H1 (cell line): ENCODE measurements around the gene CHMP4A. TPM values are rescaled to one million over a fixed set of nuclear protein-coding genes. Genes with fewer than 3 reads are reported as not detected.

Experiments used
- CTCF ChIA-PET: fragments of 300-600 bp; sonication (Branson Sonifier 250); formaldehyde crosslinking; loops from one replicate; lab custom pipeline; 2021; ENCODE audit not compliant: partially characterized antibody; lab: Charles Lee
- POLR2A ChIA-PET: fragments of 300-600 bp; sonication (Branson Sonifier 250); formaldehyde crosslinking; loops from one replicate; lab custom pipeline; 2021; ENCODE audit warnings: inconsistent platforms; ENCODE audit not compliant: partially characterized antibody; lab: Charles Lee
- DNase-seq, 2 experiments: peaks; one replicate each; pipeline versions ENCODE4 v3.0.0 to v3.0.0-alpha.2; 2010 to 2022; ENCODE audit warnings: low spot score in 2 of 2, low read depth in 1 of 2, mixed read lengths in 1 of 2
- FAIRE-seq: peaks from 2 replicates; lab custom pipeline; 2011; peaks lifted over from hg19 to GRCh38; lab: Jason Lieb, UNC
- H2AFZ ChIP-seq: 2 replicates; pipeline ENCODE4 v1.8.1; 2012; ENCODE audit warnings: low read length, inconsistent platforms
- H2AK5ac ChIP-seq: 2 replicates; pipeline ENCODE4 v1.6.1; 2013; ENCODE audit warnings: low read depth, low read length
- H2BK120ac ChIP-seq: replicated peaks from 2 replicates; pipeline ENCODE3; 2013; ENCODE audit warnings: low read depth, low read length, inconsistent platforms
- H2BK12ac ChIP-seq: 2 replicates; pipeline ENCODE4 v1.6.1; 2013; ENCODE audit warnings: low read depth, low read length
- H2BK15ac ChIP-seq: 2 replicates; pipeline ENCODE4 v1.6.1; 2013; ENCODE audit warnings: low read length
- H2BK20ac ChIP-seq: 2 replicates; pipeline ENCODE4 v1.6.1; 2013; ENCODE audit warnings: low read length
- H2BK5ac ChIP-seq: 2 replicates; pipeline ENCODE4 v1.6.1; 2013; ENCODE audit warnings: low read depth, low read length
- H3K14ac ChIP-seq: 2 replicates; pipeline ENCODE4 v1.6.1; 2013; ENCODE audit warnings: inconsistent platforms; ENCODE audit not compliant: insufficient read length
- H3K18ac ChIP-seq: 2 replicates; pipeline ENCODE4 v1.6.1; 2013; ENCODE audit warnings: low read length; ENCODE audit errors: extremely low read depth
- H3K23ac ChIP-seq: 2 replicates; pipeline ENCODE4 v1.6.1; 2013; ENCODE audit warnings: inconsistent platforms; ENCODE audit not compliant: insufficient read length
- H3K23me2 ChIP-seq: 2 replicates; pipeline ENCODE4 v1.6.1; 2013; ENCODE audit warnings: low read depth, low read length
- H3K27ac ChIP-seq: 2 replicates; pipeline ENCODE4 v1.6.1; 2011; ENCODE audit warnings: low read depth, low read length, inconsistent platforms
- H3K27me3 ChIP-seq, 4 experiments: replicated peaks in 1 of 4; 1 replicate in 1 of 4; 2 replicates in 3 of 4; pipeline versions ENCODE4 v1.6.1 to v1.8.1; 2011 to 2013; ENCODE audit warnings: low read length in 3 of 4, mild to moderate bottlenecking in 3 of 4, inconsistent platforms in 2 of 4, mixed read lengths in 2 of 4, moderate library complexity in 1 of 4; ENCODE audit not compliant: control insufficient read depth in 3 of 4, insufficient read depth in 3 of 4; ENCODE audit errors: extremely low read depth in 1 of 4
- H3K36me3 ChIP-seq, 4 experiments: 2 replicates each; pipeline versions ENCODE4 v1.6.1 to v1.8.1; 2011 to 2013; ENCODE audit warnings: mild to moderate bottlenecking in 4 of 4, low read length in 3 of 4, moderate library complexity in 2 of 4, control low read depth in 1 of 4, inconsistent platforms in 1 of 4; ENCODE audit not compliant: insufficient read depth in 4 of 4, control insufficient read depth in 2 of 4
- H3K4ac ChIP-seq: replicated peaks from 2 replicates; pipeline ENCODE3; 2013; ENCODE audit warnings: low read length, low read depth, mixed read lengths, inconsistent platforms; ENCODE audit not compliant: insufficient read length
- H3K4me1 ChIP-seq, 4 experiments: replicated peaks in 1 of 4; 1 replicate in 1 of 4; 2 replicates in 3 of 4; pipeline versions ENCODE4 v1.6.1 to v1.8.1; 2011 to 2013; ENCODE audit warnings: low read length in 3 of 4, inconsistent platforms in 2 of 4, mixed read lengths in 1 of 4; ENCODE audit not compliant: insufficient read depth in 4 of 4, control insufficient read depth in 3 of 4
- H3K4me2 ChIP-seq, 2 experiments: 2 replicates each; pipeline versions ENCODE4 v1.6.1 to v1.8.1; 2011 to 2013; ENCODE audit warnings: low read depth in 2 of 2, low read length in 2 of 2, control low read depth in 1 of 2, inconsistent platforms in 1 of 2, mild to moderate bottlenecking in 1 of 2; ENCODE audit not compliant: insufficient read depth in 1 of 2
- H3K4me3 ChIP-seq, 4 experiments: fragments of 200-600, 300-600 bp in 1 of 4; sonication (generic), shearing (Covaris generic), sonication (Bioruptor Twin) in 1 of 4; 2 replicates each; pipeline versions ENCODE4 v1.5.1 to v1.8.1; 2011 to 2016; ENCODE audit warnings: low read length in 4 of 4, low read depth in 3 of 4, control low read depth in 2 of 4, inconsistent platforms in 2 of 4, mild to moderate bottlenecking in 2 of 4, mixed read lengths in 1 of 4, moderate library complexity in 1 of 4; ENCODE audit not compliant: insufficient read depth in 2 of 4; ENCODE audit errors: extremely low read depth in 1 of 4
- H3K56ac ChIP-seq: replicated peaks from 2 replicates; pipeline ENCODE3; 2013; ENCODE audit warnings: low read depth, mild to moderate bottlenecking, mixed read lengths, low read length, inconsistent platforms; ENCODE audit not compliant: insufficient read length
- H3K79me1 ChIP-seq: 2 replicates; pipeline ENCODE4 v1.6.1; 2013; ENCODE audit warnings: low read depth, low read length, control low read depth
- H3K79me2 ChIP-seq, 2 experiments: 2 replicates each; pipeline versions ENCODE4 v1.6.1 to v1.8.1; 2012 to 2013; ENCODE audit warnings: low read length in 2 of 2, mild to moderate bottlenecking in 2 of 2, inconsistent platforms in 1 of 2; ENCODE audit not compliant: insufficient read depth in 2 of 2, control insufficient read depth in 1 of 2
- H3K9ac ChIP-seq, 4 experiments: replicated peaks in 1 of 4; 1 replicate in 1 of 4; 2 replicates in 3 of 4; pipeline versions ENCODE4 v1.6.1 to v1.8.1; 2011 to 2013; ENCODE audit warnings: low read depth in 3 of 4, low read length in 3 of 4, control low read depth in 2 of 4, mild to moderate bottlenecking in 2 of 4, moderate library complexity in 2 of 4, inconsistent platforms in 1 of 4; ENCODE audit errors: extremely low read depth in 1 of 4
- H3K9me3 ChIP-seq, 2 experiments: 2 replicates each; pipeline versions ENCODE4 v1.6.1 to v1.8.1; 2012 to 2013; ENCODE audit warnings: mild to moderate bottlenecking in 2 of 2, moderate library complexity in 2 of 2, control low read depth in 1 of 2, inconsistent platforms in 1 of 2, low read depth in 1 of 2, low read length in 1 of 2, mixed read lengths in 1 of 2; ENCODE audit not compliant: insufficient read depth in 2 of 2
- H4K20me1 ChIP-seq, 2 experiments: replicated peaks in 1 of 2; 2 replicates each; pipeline versions ENCODE3 to v1.8.1; 2011 to 2013; ENCODE audit warnings: inconsistent platforms in 2 of 2, low read length in 2 of 2, mild to moderate bottlenecking in 1 of 2; ENCODE audit not compliant: insufficient read depth in 2 of 2, control insufficient read depth in 1 of 2
- H4K5ac ChIP-seq: 2 replicates; pipeline ENCODE4 v1.6.1; 2013; ENCODE audit warnings: low read length, low read depth, mixed read lengths, inconsistent platforms; ENCODE audit not compliant: insufficient read length
- H4K8ac ChIP-seq: 2 replicates; pipeline ENCODE4 v1.8.0; 2013; ENCODE audit warnings: mild to moderate bottlenecking, moderate library complexity, low read length, inconsistent platforms; ENCODE audit not compliant: insufficient read depth; ENCODE audit errors: extremely low read depth
- H4K91ac ChIP-seq: replicated peaks from 2 replicates; pipeline ENCODE3; 2013; ENCODE audit warnings: low read length, mixed read lengths, inconsistent platforms; ENCODE audit not compliant: insufficient read length
- ATF2 ChIP-seq: IDR thresholded peaks from 2 replicates; pipeline ENCODE4 v1.6.1; 2012; ENCODE audit warnings: low read length, inconsistent platforms
- CTCF ChIP-seq, 3 experiments: IDR thresholded peaks; 1 replicate in 2 of 3; 2 replicates in 1 of 3; pipeline versions ENCODE4 v1.5.1 to v1.6.1; 2011; ENCODE audit warnings: low read length in 3 of 3, mild to moderate bottlenecking in 3 of 3, inconsistent platforms in 2 of 3, low read depth in 1 of 3, moderate library complexity in 1 of 3; ENCODE audit not compliant: insufficient read depth in 1 of 3; ENCODE audit errors: control extremely low read depth in 1 of 3
- KDM5A ChIP-seq: fragments of 200-600 bp; IDR thresholded peaks from 2 replicates; pipeline ENCODE4 v1.7.1; 2012; ENCODE audit warnings: mild to moderate bottlenecking, low read length, inconsistent platforms, mixed read lengths
- TAF7 ChIP-seq: optimal IDR thresholded peaks from 2 replicates; pipeline ENCODE3; 2011; ENCODE audit warnings: low read depth, mild to moderate bottlenecking, inconsistent platforms, low read length, moderate library complexity, borderline replicate concordance
- WGBS, 2 experiments: shearing (Covaris generic) in 1 of 2; methylation state at CpG; one replicate each; pipeline versions ENCODE4 v1.1.6 to v1.1.7; 2013 to 2015; ENCODE audit warnings: low lambda C conversion rate in 2 of 2, mixed read lengths in 2 of 2, inconsistent platforms in 1 of 2, low coverage in 1 of 2, missing lambda C conversion rate in 1 of 2; ENCODE audit not compliant: insufficient replicate concordance in 2 of 2, insufficient coverage in 1 of 2, insufficient read length in 1 of 2; ENCODE audit errors: extremely low coverage in 1 of 2, missing lambda C conversion rate in 1 of 2; 5-methylcytosine and 5-hydroxymethylcytosine counted together
- polyA plus RNA-seq, 7 experiments: library from polyadenylated mRNA; depleted of rRNA in 3 of 7; stranded (reverse) in 5 of 7; unstranded in 2 of 7; fragments of >200 nt in 5 of 7; fragments of 200-250 nt in 2 of 7; gene quantifications; 1 replicate in 5 of 7; 2 replicates in 1 of 7; 4 replicates in 1 of 7; pipeline versions ENCODE4 v1.2.1 to v1.2.3, GENCODE V29; 2011 to 2013; ENCODE audit warnings: missing spikeins in 2 of 7, mixed read lengths in 2 of 7
- total RNA-seq: library from RNA; stranded (reverse); fragmentation: NEBNext Ultra II Directional; extraction: Animal tissue kit (Norgen Biotek cat#: 25700); gene quantifications from 2 replicates; pipeline ENCODE4 v1.2.1, GENCODE V29; 2021

Gene CHMP4A
- total and polyA plus RNA-seq, 2 of the 8 experiments (the other 6 are each of a cell fraction or from before 2014, with no cell fraction given), result 32.9 to 37.6 TPM

- no peak overlapping the region for H2BK120ac ChIP-seq
- H3K23ac ChIP-seq, result no peak overlapping the region
- peaks cover 5% of the 10 kb centered on the region; the same call in 1 of the 2 replicates for H3K23me2 ChIP-seq
- H3K4ac ChIP-seq, result no peak overlapping the region
- H2BK20ac ChIP-seq, result no peak overlapping the region
- FAIRE-seq (no peak), DNase-seq (no peak)
- peak overlapping the region; percentile 55; the same call in 1 of the 2 replicates for H2BK12ac ChIP-seq
- 71% methylated on average over 20 of the region's 20 CpGs; no CpG with 5 or more reads in 1 of the 2 experiments for WGBS, 2 experiments
- H3K27me3 ChIP-seq, result no peaks in the 10 kb centered on the region
- no peak overlapping the region for H4K91ac ChIP-seq
- H3K56ac ChIP-seq, result no peak overlapping the region
- no peak overlapping the region for H2BK5ac ChIP-seq
- no peaks in the 10 kb centered on the region for H3K9me3 ChIP-seq
- no peak overlapping the region for H3K18ac ChIP-seq
- ChIA-PET POLR2A (interaction anchor here (0.8 to 10.7 kb wide), 14 partner anchors 8 to 161 kb away, joined by 3 to 158 read pairs (median 5); partner anchors contain the start of genes CARMIL3, CHMP4A, IPO4 and IRF9), CTCF (interaction anchor here (0.9 to 1.5 kb wide), 4 partner anchors 10 to 135 kb away, joined by 3 to 5 read pairs (median 4); partner anchors contain the start of genes CIDEB and IRF9)
- no peaks in the 10 kb centered on the region for H3K79me1 ChIP-seq
- H3K4me1 ChIP-seq, result peaks cover 0 to 9% (median 7%) of the 10 kb centered on the region in 4 experiments; a peak in 4 of 7 replicates
- H3K9ac ChIP-seq, result peak overlapping the region in 1 of 4 experiments; percentile 37; a peak in 2 of 7 replicates
- no peak overlapping the region for H4K5ac ChIP-seq
- H3K79me2 ChIP-seq, result no peaks in the 10 kb centered on the region
- peaks cover 0 to 4% (median 0%) of the 10 kb centered on the region in 4 experiments; a peak in 3 of 8 replicates for H3K36me3 ChIP-seq
- no peak overlapping the region for H2AFZ ChIP-seq
- H2BK15ac ChIP-seq, result no peak overlapping the region
- peaks cover 0 to 3% of the 10 kb centered on the region in 2 experiments for H4K20me1 ChIP-seq
- H4K8ac ChIP-seq, result peak overlapping the region; percentile 59; the same call in 1 of the 2 replicates
- H3K27ac ChIP-seq, result no peak overlapping the region
- H3K4me2 ChIP-seq, result peak overlapping the region; percentile 75 to 96
- H2AK5ac ChIP-seq, result no peak overlapping the region
- H3K14ac ChIP-seq, result no peak overlapping the region
- peak overlapping the region; percentile 62 to 77 (median 71); a peak in 7 of 8 replicates for H3K4me3 ChIP-seq
- TF ChIP-seq KDM5A, result no peak
- no peak for TF ChIP-seq TAF7
- no peak for TF ChIP-seq ATF2
- no peak for TF ChIP-seq CTCF (IDR thresholded peaks at IDR 0.05; ENCODE audit: control extremely low read depth in 1 of 3, insufficient read depth in 1 of 3, low read depth in 1 of 3, low read length in 3 of 3)
Observed at GRCh38 chr14:24172871-24173281, 40.4 kb downstream of the CHMP4A start.
